Measurements from ENCODE around the gene SNAI1. TPM values are rescaled to one million over a fixed set of nuclear protein-coding genes. Genes with fewer than 3 reads are reported as not detected.

Gene SNAI1
- total and polyA plus RNA-seq, 2 donors (not counting 3 experiments of a cell fraction or from before 2014, with no cell fraction given): 10.8 to 13.4 TPM

GRCh38 chr20:50032955-50033666 is 50.3 kb downstream of the SNAI1 start:
- Histone ChIP-seq H3K9me3 (replicated peaks; ENCODE audit: control insufficient read depth, insufficient read depth, low read length) (no peaks in the 10 kb centered on the region), H3K4me2 (ENCODE audit: insufficient read depth, low read length) (no peak overlapping the region), H3K27ac (ENCODE audit: insufficient read depth, low read depth, low read length) (peak overlapping the region; percentile 97), H3K9me1 (replicated peaks; ENCODE audit: control insufficient read depth, extremely low read depth, insufficient read depth, low read length) (no peaks in the 10 kb centered on the region), H3K4me1 (ENCODE audit: control insufficient read depth, extremely low read depth, insufficient read depth, low read length) (peaks cover 46% of the 10 kb centered on the region), H3K27me3 (ENCODE audit: control insufficient read depth in 2 of 2, insufficient read depth in 2 of 2, low read length in 2 of 2) (no peaks in the 10 kb centered on the region), H3K36me3 (ENCODE audit: control insufficient read depth in 2 of 2, extremely low read depth in 1 of 2, insufficient read depth in 2 of 2, low read length in 2 of 2) (no peaks in the 10 kb centered on the region), H3K9ac (replicated peaks; ENCODE audit: extremely low read depth, insufficient read depth, low read length) (peak overlapping the region; percentile 84), H2AFZ (ENCODE audit: low read depth, low read length) (peak overlapping the region; percentile 13), H3K79me2 (ENCODE audit: control insufficient read depth, insufficient read depth, low read length) (no peaks in the 10 kb centered on the region), H4K20me1 (replicated peaks; ENCODE audit: control insufficient read depth, extremely low read depth, insufficient read depth, low read length) (no peaks in the 10 kb centered on the region), H3K4me3 (replicated peaks in 1 of 3; ENCODE audit: insufficient read depth in 1 of 3, low read depth in 1 of 3, low read length in 3 of 3) (no peak overlapping the region)
- FAIRE-seq: peak; percentile 8
- TF ChIP-seq POLR2A (IDR thresholded peaks at IDR 0.05; ENCODE audit: low read depth, low read length) (no peak), EZH2 (IDR thresholded peaks at IDR 0.05; ENCODE audit: borderline replicate concordance, low read depth, low read length, severe bottlenecking) (no peak), CTCF (IDR thresholded peaks at IDR 0.05; ENCODE audit: extremely low read depth in 1 of 2, insufficient read depth in 1 of 2, low read depth in 1 of 2, low read length in 2 of 2) (no peak), MAX (IDR thresholded peaks at IDR 0.05; ENCODE audit: insufficient read depth, insufficient read length) (no peak), POLR2AphosphoS5 (IDR thresholded peaks at IDR 0.05; ENCODE audit: insufficient read depth, low read depth, low read length) (no peak), MYC (IDR thresholded peaks at IDR 0.05; ENCODE audit: low read depth, low read length) (no peak), GATA2 (IDR thresholded peaks at IDR 0.05; ENCODE audit: insufficient read depth, insufficient read length, low read depth, low read length) (no peak), FOS (IDR thresholded peaks at IDR 0.05; ENCODE audit: borderline replicate concordance, insufficient read depth, low read length) (no peak)
- intact Hi-C loops (cut with micrococcal nuclease) (loop anchor here (5.0 to 10.0 kb wide), 2 partner anchors 34 to 468 kb away; partner anchors contain the start of gene PTGIS), dilution Hi-C loops (cut with MboI; ENCODE audit: extremely low pct_ligation_motif_present, low sequenced_read_pairs) (no loop called here)
- TSS peak; percentile 69 for BruUV-seq (replicated peaks)
- ChIA-PET CTCF (interaction anchor here (1.0 to 3.3 kb wide), 4 partner anchors 13 to 54 kb away, joined by 3 to 18 read pairs (median 4); no protein-coding TSS in a partner anchor), POLR2A (interaction anchor here (2.1 kb wide), 1 partner anchor 49 kb away, joined by 13 read pairs; the partner anchor contains the start of gene SNAI1)
- no peak for DNase-seq (ENCODE audit: low read depth, low spot score)
